Activated CD8-positive, alpha-beta memory T cell treated with anti-CD3 and anti-CD28 coated beads for 36 hours (primary cell): Measurements from ENCODE around the gene REPS2. TPM values are rescaled to one million over a fixed set of nuclear protein-coding genes. Genes with fewer than 3 reads are reported as not detected.
"Not testable (repeated sequence)": the region's sequence is repeated elsewhere in the genome, so short reads cannot be mapped to it uniquely, and the experiment has no call there.

Experiments
- CTCF ChIA-PET: fragments of 350-600 bp; sonication (Branson Sonifier 250); formaldehyde crosslinking; loops from one replicate; lab custom pipeline; 2021; ENCODE audit warnings: antibody characterized with exemption; lab: Charles Lee
- POLR2A ChIA-PET: fragments of 350-600 bp; sonication (Branson Sonifier 250); formaldehyde crosslinking; loops from one replicate; lab custom pipeline; 2021; ENCODE audit warnings: antibody characterized with exemption; lab: Charles Lee
- total RNA-seq, 2 experiments: library from RNA; stranded (reverse); gene quantifications; one replicate each; pipeline ENCODE4 v1.2.3, GENCODE V29; 2021

Gene REPS2
- total RNA-seq, 2 experiments from 2014 or later: not detected

GRCh38 chrX:16957751-16958150 is 11.3 kb downstream of the REPS2 start:
- ChIA-PET POLR2A (no interaction called here), CTCF (no interaction called here)

- ChIA-PET CTCF (no interaction called here), POLR2A (no interaction called here)
Observed at GRCh38 chrX:16958356-16958755, 11.9 kb downstream of the REPS2 start.

DNA sequence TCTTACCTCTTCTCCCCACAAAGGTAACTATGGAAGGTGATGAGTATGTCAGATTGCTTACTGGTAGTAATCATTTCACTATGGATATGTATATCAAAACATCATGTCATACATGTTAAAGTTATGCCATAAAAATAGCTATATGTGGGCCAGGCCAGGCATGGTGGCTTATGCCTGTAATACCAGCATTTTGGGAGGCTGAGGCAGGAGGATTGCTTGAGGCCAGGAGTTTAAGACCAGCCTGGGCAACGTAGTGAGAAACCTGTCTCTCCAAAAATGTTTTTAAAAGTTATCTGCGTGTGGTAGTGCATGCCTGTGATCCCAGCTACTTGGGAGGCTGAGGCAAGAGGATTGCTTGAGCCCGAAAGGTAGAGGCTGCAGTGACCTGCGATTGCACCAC is 16.2 kb downstream of the REPS2 start:
- CTCF ChIA-PET, POLR2A ChIA-PET: not testable (repeated sequence)

GRCh38 chrX:16963216-16963615 is 16.8 kb downstream of the REPS2 start:
- ChIA-PET POLR2A (no interaction called here), CTCF (no interaction called here)

GRCh38 chrX:16964976-16965375 is 18.5 kb downstream of the REPS2 start:
- POLR2A ChIA-PET, CTCF ChIA-PET: not testable (repeated sequence)

DNA sequence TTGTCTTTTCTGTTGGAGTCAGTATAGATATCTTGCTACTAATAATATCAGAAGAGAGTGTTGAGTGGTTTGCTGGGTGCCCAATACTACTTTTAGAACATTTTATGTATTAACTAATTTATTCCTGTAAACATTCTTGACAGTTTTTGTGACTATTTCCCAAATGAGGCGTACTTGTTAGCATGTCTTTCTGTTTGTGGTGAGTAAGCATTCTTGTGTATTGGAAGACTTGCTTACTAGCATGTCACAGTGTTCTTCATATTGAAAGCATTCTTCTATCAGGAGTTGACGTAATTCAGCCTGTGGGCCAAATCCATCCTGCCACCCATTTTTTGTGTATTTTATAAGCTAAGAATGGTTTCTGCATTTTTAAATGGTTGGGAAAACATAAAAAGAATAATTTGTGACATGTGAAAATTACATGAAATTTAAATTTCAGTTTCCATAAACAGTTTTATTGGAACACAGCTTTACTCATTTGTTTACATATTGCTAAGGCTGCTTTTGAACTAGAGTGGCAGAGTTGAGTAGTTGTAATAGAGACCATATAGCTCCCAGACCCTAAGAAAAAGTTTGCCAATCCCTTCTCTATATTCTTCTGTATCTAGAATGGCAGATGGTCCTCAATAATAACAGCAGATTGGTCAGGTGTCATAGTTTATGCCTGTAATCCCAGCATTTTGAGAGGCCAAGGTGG is 20.4 kb downstream of the REPS2 start:
- ChIA-PET CTCF (no interaction called here), POLR2A (no interaction called here)

- CTCF ChIA-PET, POLR2A ChIA-PET: not testable (repeated sequence)
Observed at GRCh38 chrX:16968753-16969152, 22.3 kb downstream of the REPS2 start.

DNA sequence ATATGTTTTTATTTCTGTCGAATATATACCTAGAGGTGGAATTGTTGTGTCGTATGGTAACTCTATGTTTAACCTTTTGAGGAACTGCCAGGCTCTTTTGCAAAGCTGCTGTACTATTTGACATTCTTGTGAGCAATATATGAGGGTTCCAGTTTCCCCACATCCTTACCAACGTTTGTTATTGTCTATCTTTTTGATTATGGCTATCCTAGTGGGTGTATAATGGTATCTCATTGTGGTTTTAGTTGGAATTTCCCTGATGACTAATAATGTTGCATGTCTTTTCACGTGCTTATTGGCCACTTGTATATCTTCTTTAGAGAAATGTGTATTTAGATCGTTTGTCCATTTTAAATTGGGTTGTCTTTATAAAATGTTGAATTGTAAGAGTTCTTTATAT is 24.5 kb downstream of the REPS2 start:
- CTCF ChIA-PET: no interaction called here
- POLR2A ChIA-PET: no interaction called here

- CTCF ChIA-PET: no interaction called here
- POLR2A ChIA-PET: no interaction called here
Observed at GRCh38 chrX:16971694-16972093, 25.2 kb downstream of the REPS2 start.

DNA sequence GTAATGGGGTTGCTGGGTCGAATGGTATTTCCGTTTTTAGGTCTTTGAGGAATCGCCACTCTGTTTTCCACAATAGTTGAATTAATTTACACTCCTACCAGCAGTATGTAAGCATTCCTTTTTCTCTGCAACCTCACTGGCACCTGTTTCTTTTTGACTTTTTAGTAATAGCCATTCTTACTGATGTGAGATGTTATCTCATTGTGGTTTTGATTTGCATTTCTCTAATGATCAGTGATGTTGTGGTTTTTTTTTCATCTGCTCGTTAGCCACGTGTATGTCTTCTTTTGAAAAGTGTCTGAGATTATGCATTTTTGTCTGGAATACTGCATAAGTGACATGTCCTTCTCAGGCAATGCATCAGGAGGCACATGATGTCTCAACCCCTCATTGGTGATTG is 28.8 kb downstream of the REPS2 start:
- CTCF ChIA-PET: no interaction called here
- POLR2A ChIA-PET: no interaction called here

DNA sequence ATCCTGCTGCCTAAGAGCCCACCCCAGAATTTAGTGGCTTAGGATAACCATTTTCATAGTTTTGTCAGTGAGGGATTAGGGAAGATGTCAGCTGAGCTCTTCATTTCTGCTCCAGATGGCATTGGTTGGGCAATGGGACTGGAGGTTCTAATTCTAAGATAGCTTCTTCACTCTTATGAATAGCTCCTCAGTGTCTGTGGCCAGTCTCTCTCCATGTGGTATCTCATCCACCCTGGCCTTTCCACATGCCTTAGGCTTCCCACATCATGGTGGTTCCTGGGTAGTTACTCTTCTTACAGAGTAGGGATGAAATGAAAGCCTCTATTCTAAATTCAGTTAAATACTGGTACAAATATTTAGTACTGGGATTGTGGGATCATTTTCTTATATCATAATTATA is 31.3 kb downstream of the REPS2 start:
- ChIA-PET POLR2A (no interaction called here), CTCF (interaction anchor here (0.7 kb wide), 1 partner anchor 15 kb away, joined by 3 read pairs; no protein-coding TSS in a partner anchor)

DNA sequence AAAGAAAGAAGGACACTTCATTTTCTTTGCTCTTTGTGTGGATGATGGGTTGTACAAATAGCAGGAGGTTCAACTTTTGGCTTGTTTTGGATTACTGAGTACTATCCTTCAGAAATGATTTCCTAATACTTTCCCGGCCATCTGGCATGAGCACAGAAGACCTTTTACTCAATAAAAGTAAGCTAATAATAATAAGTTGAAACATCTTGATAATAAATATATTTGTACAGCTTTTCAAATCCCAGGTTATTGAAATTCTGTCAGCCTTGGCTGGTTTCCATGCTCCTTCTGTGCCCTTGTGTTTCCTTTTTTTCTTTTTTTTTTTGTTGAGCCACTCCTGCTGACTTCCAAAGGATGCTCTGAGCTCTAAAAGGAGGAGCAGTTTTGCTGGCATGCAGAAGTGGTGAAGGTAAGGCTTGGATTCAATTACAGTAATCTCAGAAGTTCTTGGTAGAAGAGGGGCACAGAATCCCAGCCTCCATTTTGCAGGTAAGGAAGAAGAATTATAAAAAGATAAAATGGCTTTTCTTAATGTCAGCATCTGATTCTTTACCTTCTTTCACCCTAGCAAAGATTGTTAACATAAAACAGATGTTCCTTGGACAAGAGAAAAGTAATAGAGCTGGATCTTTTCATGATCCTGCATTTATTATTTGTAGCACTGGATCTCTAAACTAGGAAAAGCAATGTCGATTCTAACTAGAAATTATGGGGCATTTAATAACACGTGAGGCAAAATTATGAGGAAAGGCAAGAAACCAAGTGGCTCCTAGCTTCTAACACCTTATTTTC is 31.9 kb downstream of the REPS2 start:
- POLR2A ChIA-PET: no interaction called here
- CTCF ChIA-PET: no interaction called here

DNA sequence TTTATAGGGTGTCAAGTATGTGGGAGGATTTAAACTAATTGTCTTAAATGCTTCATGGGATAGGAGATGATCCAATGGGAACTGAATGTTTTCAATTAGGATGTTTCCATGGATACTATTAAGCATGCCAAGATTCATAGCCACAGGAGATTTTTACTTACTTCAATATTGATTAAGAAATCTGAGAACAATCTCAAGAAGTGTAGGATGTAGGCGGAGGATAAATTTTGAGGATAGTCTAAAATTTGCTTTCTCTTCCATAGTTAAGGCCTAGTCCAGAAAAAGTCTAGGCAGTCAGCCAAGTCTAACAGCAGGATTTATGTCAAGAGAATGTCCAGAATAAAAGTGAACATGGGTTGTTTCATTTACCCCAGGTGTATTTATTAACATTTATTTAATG is 32.8 kb downstream of the REPS2 start:
- ChIA-PET CTCF (no interaction called here), POLR2A (no interaction called here)

DNA sequence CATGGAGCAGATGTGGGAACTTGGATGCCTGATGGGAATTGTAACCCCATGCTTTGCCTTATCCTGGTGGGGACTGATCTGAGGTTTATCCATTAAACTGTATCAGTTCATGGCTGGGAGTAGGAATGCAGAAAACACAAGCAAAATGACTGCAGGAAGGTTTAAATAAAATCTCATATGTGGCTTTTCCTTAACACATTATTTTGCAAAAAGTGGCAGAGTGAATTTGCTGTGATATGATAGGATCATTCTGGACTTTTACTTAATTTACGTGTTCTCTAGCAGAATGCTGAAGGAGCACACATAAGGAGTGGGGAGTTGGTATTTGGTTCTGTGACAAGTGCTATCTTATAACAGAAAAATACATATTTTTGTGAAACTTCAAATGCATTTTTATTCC is 34.8 kb downstream of the REPS2 start:
- CTCF ChIA-PET: no interaction called here
- POLR2A ChIA-PET: no interaction called here

- ChIA-PET POLR2A (no interaction called here), CTCF (no interaction called here)
Observed at GRCh38 chrX:16981980-16982379, 35.5 kb downstream of the REPS2 start.

- ChIA-PET POLR2A (no interaction called here), CTCF (no interaction called here)
Observed at GRCh38 chrX:16983051-16983450, 36.6 kb downstream of the REPS2 start.

DNA sequence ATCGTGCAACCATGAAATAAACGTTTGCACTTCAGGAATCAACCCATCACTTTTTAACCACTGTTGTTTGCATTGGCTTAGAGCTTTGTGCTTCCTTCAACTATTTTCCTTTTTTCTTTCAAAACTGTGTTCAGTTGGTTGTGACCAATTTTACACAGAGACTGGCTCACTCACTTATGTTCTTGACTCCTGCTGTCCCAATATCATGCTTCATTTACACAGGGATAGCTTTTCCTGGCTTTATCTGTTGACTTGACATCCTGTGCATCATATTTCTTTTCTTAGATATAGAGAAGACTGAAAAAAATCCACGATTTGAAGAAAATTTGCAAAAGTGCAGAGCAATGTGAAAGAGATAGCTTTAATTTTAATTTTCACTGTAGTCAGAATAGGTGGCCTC is 38.8 kb downstream of the REPS2 start:
- CTCF ChIA-PET: no interaction called here
- POLR2A ChIA-PET: no interaction called here

DNA sequence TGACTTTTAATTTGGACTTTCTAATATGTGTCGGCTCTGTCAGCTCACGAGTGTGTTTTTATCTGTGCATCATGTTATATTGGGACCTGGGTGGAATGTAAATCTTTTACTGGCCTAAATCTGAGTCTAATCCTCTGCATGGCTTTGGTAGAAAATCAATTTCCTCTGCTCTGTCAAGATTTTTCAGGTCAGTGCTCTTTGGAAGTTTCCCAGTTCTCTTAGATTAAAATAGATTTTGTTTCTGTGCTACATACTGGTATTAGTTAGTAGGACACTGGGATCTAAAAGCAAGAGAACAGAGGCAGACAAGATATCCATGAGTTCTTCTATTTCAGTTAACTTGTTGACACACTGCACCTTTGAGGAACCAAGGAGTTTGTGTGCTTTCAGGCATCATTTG is 39.7 kb downstream of the REPS2 start:
- ChIA-PET CTCF (no interaction called here), POLR2A (no interaction called here)

DNA sequence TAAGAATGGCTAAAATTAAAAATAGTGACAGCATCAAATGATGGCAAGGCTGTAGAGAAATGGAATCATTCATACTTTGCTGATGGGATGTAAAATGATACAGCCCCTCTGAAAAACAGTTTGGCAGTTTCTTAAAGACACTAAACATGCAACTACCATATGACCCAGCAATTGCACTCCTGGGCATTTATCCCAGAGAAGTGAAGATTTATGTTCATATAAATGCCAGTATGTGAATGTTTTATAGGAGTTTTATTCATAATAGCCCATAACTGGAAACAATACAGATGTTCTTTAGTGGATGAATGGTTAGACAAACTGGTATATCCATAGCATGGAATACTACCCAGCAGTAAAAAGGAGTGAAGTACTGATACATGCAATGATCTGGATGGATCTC is 43.3 kb downstream of the REPS2 start:
- CTCF ChIA-PET: no interaction called here
- POLR2A ChIA-PET: no interaction called here

DNA sequence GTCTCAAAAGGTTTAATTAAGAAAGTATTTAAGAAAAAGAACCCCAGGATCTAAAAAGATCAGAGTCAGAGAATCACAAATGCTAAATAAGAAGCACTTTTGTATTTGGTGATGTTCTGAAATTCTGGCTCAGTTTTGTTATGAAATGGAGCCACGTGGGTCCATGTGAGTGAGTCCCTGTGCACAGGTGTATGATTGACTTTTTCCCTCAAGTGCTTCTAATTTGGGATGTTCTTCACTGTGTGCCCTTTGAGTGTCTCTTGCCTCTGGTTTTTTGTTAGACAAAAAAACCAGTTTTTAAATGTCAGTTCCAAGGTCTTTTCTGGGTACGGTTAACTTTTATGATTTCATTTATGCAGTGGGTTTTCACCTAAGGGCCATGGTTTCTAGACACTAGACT is 44.4 kb downstream of the REPS2 start:
- POLR2A ChIA-PET: no interaction called here
- CTCF ChIA-PET: no interaction called here

- ChIA-PET CTCF (interaction anchor here (0.5 kb wide), 1 partner anchor 15 kb away, joined by 3 read pairs; no protein-coding TSS in a partner anchor), POLR2A (no interaction called here)
Observed at GRCh38 chrX:16992445-16992844, 46.0 kb downstream of the REPS2 start.
